NCI-H2227 (cell line): ENCODE results near the gene TXNDC17.
"Not testable (repeated sequence)": the region's sequence is repeated elsewhere in the genome, so short reads cannot be mapped to it uniquely, and the experiment has no call there.

Experiments
- DNase-seq: peaks from one replicate; lab custom pipeline; 2025; ENCODE audit not compliant: unreplicated experiment; lab: John Stamatoyannopoulos, UW

The TXNDC17 gene

GRCh38 chr17:6682339-6682738 lies 41.5 kb downstream of the TXNDC17 start:
- no peak for DNase-seq

GRCh38 chr17:6683081-6683684 lies 42.3 kb downstream of the TXNDC17 start:
- no peak for DNase-seq

DNA sequence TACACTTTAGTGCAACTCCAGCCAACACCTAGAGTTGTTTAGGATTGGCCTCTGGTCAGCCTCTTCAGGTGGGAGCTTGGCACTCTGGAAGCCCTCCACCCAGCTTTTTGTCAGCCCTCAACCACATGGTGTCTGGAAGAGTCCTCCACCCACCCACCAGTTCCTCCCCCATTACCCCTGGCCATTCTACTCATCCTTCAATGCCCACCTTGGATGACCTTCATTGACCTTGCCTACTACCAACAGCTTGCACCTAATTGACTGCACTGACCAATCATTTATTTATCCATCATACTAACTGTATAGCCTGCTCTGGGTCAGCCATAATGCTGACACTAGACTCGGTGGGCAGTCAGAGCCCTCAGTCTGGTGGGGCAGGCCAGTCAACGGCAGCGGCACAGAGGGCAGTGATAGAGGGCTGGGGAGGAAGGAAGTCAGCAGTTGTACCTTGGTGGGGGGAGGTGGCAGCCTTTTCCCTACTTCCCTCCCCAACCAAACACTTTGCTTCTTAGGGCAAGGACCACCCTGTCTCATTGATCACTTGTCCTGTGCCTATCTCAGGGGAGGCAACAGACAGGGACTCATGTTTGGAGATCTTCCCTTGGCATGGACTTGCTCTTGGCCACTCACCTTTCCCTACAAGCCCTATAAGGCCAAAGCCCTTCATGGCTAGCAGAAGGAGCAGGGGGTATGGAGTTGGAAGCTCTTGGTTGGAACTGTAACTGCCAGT lies 43.0 kb downstream of the TXNDC17 start:
- no peak for DNase-seq

GRCh38 chr17:6684460-6684783 lies 43.6 kb downstream of the TXNDC17 start:
- DNase-seq = no peak

DNA sequence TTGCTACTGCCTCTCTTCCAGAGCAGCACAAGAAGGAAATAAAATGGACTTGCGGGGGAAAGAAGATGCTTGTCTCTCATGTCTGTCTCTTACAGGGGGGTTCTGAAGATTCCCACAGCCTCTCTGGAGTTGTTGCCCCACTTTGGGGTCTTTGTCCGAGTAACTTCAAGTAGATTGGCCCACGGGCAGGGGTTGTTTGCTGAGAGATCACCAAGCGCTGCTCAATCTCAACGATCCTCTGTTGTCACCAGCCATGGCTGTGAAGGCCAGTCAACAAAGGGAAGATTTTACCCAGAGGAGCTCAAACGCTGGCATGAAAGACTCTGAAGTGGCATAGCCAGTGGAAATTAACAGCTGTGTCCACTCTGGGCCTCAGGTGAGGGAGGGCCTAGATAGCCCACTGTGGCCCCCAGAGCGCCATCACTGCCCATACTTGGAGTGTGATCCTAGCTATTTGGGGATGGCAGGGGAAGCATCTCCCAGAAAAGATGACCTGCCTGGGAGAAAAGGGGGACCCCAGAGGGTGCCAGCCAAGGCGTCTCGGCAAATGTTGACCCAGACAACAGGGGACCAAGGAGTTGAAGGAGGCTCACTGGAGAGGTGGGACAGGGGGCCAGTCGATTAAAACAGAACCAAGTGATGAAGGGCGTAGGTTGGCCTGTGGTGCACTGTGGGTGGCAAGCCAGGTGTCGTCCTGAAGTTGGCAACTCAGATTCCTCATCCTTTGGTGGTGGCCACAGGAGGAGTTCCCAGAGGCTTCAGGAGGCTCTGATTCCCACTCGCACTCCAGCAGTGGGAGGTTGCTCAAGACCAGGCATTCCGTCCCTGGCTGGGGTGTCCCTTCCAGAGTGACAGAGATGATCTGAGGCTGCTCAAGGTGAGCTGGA lies 44.3 kb downstream of the TXNDC17 start:
- DNase-seq = no peak

DNA sequence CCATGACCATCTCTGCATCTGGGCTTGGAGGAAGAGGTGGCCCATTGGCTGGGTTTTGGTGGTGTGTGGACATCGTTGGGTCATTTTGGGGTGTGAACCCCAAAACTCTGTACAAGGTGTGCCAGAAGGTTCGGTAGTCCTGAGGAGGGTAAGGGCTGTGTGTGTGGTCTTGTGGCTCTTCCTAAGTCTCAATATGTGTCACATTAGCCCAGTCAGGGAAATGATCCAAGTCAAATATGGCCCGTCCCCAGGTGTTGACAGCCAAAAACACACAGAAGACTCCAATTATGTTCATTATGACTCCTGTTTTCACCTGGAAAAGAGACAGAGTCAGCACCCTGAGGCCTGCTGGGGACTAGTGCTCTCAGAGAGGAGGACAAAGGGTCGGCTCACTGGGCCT lies 45.2 kb downstream of the TXNDC17 start:
- no peak for DNase-seq

DNA sequence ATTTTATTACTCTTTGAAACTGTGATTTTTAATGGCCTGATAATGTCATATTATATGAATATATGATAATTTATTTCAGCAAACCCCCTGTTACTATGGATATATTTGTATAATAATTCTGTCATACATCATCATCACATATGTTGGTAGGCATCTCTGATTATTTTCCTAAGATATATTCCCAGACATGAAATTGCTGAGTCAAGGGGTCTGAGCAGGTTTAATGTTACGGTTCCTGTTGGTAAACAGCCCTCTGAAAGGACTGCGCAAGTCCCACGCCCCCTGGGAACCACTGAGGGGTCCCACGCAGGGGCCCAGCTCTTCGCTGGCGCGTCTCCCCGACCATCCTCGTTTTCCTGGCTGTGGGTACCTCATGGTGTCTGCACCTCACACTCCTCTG lies 48.1 kb downstream of the TXNDC17 start:
- DNase-seq = no peak

DNA sequence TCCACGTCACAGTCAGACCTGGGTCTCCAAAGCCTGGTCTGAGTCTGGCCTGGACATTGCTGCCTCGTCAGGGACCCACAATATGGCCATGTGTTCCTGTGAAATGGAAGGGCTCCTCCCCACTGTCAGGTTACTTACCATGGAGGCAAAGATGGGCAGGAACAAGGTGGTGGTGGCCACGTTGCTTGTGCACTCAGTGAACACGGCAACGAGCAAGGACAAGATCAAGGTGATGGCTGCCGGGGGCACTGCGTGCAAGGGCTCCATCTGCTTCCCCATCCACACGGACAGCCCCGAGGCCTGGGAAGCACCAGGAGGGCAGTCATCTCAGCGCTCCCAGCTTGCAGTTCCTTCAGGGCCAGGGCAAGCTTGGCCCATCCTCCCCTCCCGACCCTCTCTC lies 49.8 kb downstream of the TXNDC17 start:
- no peak for DNase-seq

- no peak for DNase-seq
These were observed 50.7 kb downstream of the TXNDC17 start for GRCh38 chr17:6691546-6691945.

- DNase-seq = not testable (repeated sequence)
These were observed 51.1 kb downstream of the TXNDC17 start for GRCh38 chr17:6691958-6692357.
